B cell (primary cell): ENCODE results near the gene NMD3. TPM values are rescaled to one million over a fixed set of nuclear protein-coding genes. Genes with fewer than 3 reads are reported as not detected.

Experiments used
- ATAC-seq: fragments of 200-7000 bp; cut with Tn5 transposase; one replicate; pipeline ENCODE4 v1.10.0; 2021; ENCODE audit warnings: low read depth, mild to moderate bottlenecking, moderate number of reproducible peaks, moderate library complexity
- CTCF ChIA-PET: fragments of 350-600 bp; sonication (Branson Sonifier 250); formaldehyde crosslinking; loops from one replicate; lab custom pipeline; 2021; ENCODE audit warnings: antibody characterized with exemption, inconsistent platforms; lab: Charles Lee
- POLR2A ChIA-PET: fragments of 350-600 bp; sonication (Branson Sonifier 250); formaldehyde crosslinking; loops from one replicate; lab custom pipeline; 2021; ENCODE audit warnings: antibody characterized with exemption; lab: Charles Lee
- DNase-seq: peaks from one replicate; pipeline ENCODE4 v3.0.0; 2013
- H2AFZ ChIP-seq: 2 replicates; pipeline ENCODE4 v1.6.1; 2012; ENCODE audit warnings: mild to moderate bottlenecking, low read depth, low read length; ENCODE audit not compliant: insufficient read depth, poor library complexity, severe bottlenecking
- H3K27ac ChIP-seq, 2 donors: 1 replicate in 1 of 2; 2 replicates in 1 of 2; pipeline ENCODE4 v1.5.1; 2012 to 2013; ENCODE audit warnings: low read length in 2 of 2, mild to moderate bottlenecking in 2 of 2, moderate library complexity in 1 of 2
- H3K27me3 ChIP-seq, 4 experiments: fragments of 200-600 bp in 1 of 4; sonication (generic) in 1 of 4; replicated peaks in 1 of 4; 1 replicate in 2 of 4; 2 replicates in 2 of 4; pipeline versions ENCODE4 v1.6.1 to v1.7.0; 2013 to 2016; ENCODE audit warnings: low read length in 3 of 4, mild to moderate bottlenecking in 2 of 4, mixed read lengths in 1 of 4, moderate library complexity in 1 of 4; ENCODE audit not compliant: insufficient read depth in 4 of 4, control insufficient read depth in 3 of 4; ENCODE audit errors: control extremely low read depth in 1 of 4
- H3K36me3 ChIP-seq, 2 experiments: replicated peaks in 1 of 2; 1 replicate in 1 of 2; 2 replicates in 1 of 2; pipeline versions ENCODE4 v1.6.1 to v1.7.1; 2013; ENCODE audit warnings: low read length in 1 of 2; ENCODE audit not compliant: insufficient read depth in 2 of 2, control insufficient read depth in 1 of 2; ENCODE audit errors: control extremely low read depth in 1 of 2, extremely low read depth in 1 of 2
- H3K4me1 ChIP-seq, 2 donors: fragments of 200-600 bp in 1 of 2; sonication (generic) in 1 of 2; 1 replicate in 1 of 2; 2 replicates in 1 of 2; pipeline versions ENCODE4 v1.5.1 to v1.6.1; 2013 to 2017; ENCODE audit warnings: low read length in 2 of 2; ENCODE audit not compliant: control insufficient read depth in 2 of 2, insufficient read depth in 2 of 2
- H3K4me2 ChIP-seq: replicated peaks from 2 replicates; pipeline ENCODE3; 2012; ENCODE audit warnings: mild to moderate bottlenecking, low read depth, low read length; ENCODE audit not compliant: poor library complexity, severe bottlenecking
- H3K4me3 ChIP-seq, 5 experiments: fragments of 200-600 bp in 1 of 5; sonication (generic) in 1 of 5; 1 replicate in 3 of 5; 2 replicates in 2 of 5; pipeline versions ENCODE4 v1.5.1 to v1.7.0; 2011 to 2016; ENCODE audit warnings: low read length in 4 of 5, mild to moderate bottlenecking in 4 of 5, low read depth in 2 of 5, control low read depth in 1 of 5, moderate library complexity in 1 of 5; ENCODE audit not compliant: insufficient read depth in 1 of 5; ENCODE audit errors: control extremely low read depth in 1 of 5, extremely low read depth in 1 of 5
- H3K79me2 ChIP-seq: fragments of 200-600 bp; sonication (generic); one replicate; pipeline ENCODE4 v1.6.0; 2016; ENCODE audit warnings: low read length; ENCODE audit not compliant: control insufficient read depth, insufficient read depth
- H3K9ac ChIP-seq: fragments of 200-600 bp; sonication (generic); 2 replicates; pipeline ENCODE4 v1.6.1; 2017; ENCODE audit warnings: mild to moderate bottlenecking, low read length, moderate library complexity
- H3K9me3 ChIP-seq, 3 donors: one replicate each; pipeline versions ENCODE4 v1.6.1 to v1.7.1; 2013; ENCODE audit warnings: low read length in 2 of 3; ENCODE audit not compliant: control insufficient read depth in 2 of 3, insufficient read depth in 1 of 3; ENCODE audit errors: control extremely low read depth in 1 of 3
- H4K20me1 ChIP-seq: 2 replicates; pipeline ENCODE4 v1.6.0; 2012; ENCODE audit warnings: mild to moderate bottlenecking, low read length; ENCODE audit not compliant: insufficient read depth, control insufficient read depth, poor library complexity, severe bottlenecking
- H3K27ac Mint-ChIP-seq: one replicate; pipeline ENCODE4 v1.8.0; 2021; ENCODE audit warnings: mixed read lengths
- H3K27me3 Mint-ChIP-seq: one replicate; pipeline ENCODE4 v1.8.0; 2021; ENCODE audit warnings: mixed read lengths
- H3K4me1 Mint-ChIP-seq: one replicate; pipeline ENCODE4 v1.8.0; 2021; ENCODE audit warnings: mixed read lengths
- H3K4me3 Mint-ChIP-seq: one replicate; pipeline ENCODE4 v1.8.0; 2021; ENCODE audit warnings: mixed read lengths
- H3K9me3 Mint-ChIP-seq: one replicate; pipeline ENCODE4 v1.8.0; 2022; ENCODE audit warnings: mixed read lengths; ENCODE audit not compliant: insufficient read depth
- EZH2 ChIP-seq: IDR thresholded peaks from 2 replicates; pipeline ENCODE4 v1.6.1; 2012; ENCODE audit warnings: borderline replicate concordance, low read depth, mild to moderate bottlenecking, moderate library complexity, low read length; ENCODE audit not compliant: insufficient read depth, poor library complexity, severe bottlenecking
- WGBS: methylation state at CpG from one replicate; pipeline ENCODE4 v1.1.5; 2013; ENCODE audit warnings: missing lambda C conversion rate; ENCODE audit not compliant: insufficient coverage; 5-methylcytosine and 5-hydroxymethylcytosine counted together
- intact Hi-C: fragments of 100-400 bp; cut with micrococcal nuclease; formaldehyde crosslinking; loops from one replicate; pipeline ENCODE4 v1.10.0; 2022
- polyA plus RNA-seq: library from polyadenylated mRNA; depleted of rRNA; stranded (reverse); fragments of >200 nt; gene quantifications from 2 replicates; pipeline ENCODE4 v1.2.3, GENCODE V29; 2012
- total RNA-seq, 2 donors: library from RNA; stranded (reverse); fragments of 120-200 nt in 1 of 2; gene quantifications; 1 replicate in 1 of 2; 2 replicates in 1 of 2; pipeline versions ENCODE4 v1.2.3 to v1.2.4, GENCODE V29; 2013 to 2022
- TF ChIP-seq, protein P1 (sequence below): fragments of 200-600 bp; IDR thresholded peaks from one replicate; pipeline ENCODE4 v1.8.0; 2022; ENCODE audit warnings: antibody characterized with exemption, mild to moderate bottlenecking

NMD3 gene
- total and polyA plus RNA-seq, 2 donors (not counting 1 experiment from before 2014, with no cell fraction given), result 14.5 to 38.0 TPM

DNA sequence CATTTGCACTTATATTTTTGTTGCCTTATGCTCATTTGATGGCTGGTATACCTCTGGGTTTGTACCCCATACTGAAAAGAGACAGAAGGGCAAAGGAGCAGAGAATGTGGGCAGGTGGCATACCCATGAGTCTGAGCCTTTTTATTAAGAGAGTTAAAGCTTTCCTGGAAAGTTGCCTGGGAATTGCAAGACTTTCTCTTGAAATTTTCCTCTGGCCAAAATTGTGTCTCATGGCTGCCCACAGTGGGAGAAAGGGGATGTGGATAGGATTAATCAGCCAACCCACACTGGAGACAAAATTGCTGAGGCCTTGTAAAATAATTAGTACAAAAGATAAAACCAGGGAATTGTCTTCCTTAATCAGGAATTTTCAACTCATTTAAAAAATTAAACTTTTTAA, 8.2 kb upstream of the NMD3 start:
- Histone ChIP-seq H4K20me1 (no peaks in the 10 kb centered on the region), H3K4me3 (no peak overlapping the region), H3K9ac (no peak overlapping the region), H3K27me3 (peaks cover 0 to 5% (median 2%) of the 10 kb centered on the region in 4 experiments), H3K36me3 (no peaks in the 10 kb centered on the region), H3K9me3 (no peaks in the 10 kb centered on the region), H3K27ac (no peak overlapping the region), H2AFZ (no peak overlapping the region), H3K4me2 (no peak overlapping the region), H3K79me2 (no peaks in the 10 kb centered on the region), H3K4me1 (no peaks in the 10 kb centered on the region)
- Mint-ChIP-seq H3K27me3 (peaks cover 26% of the 10 kb centered on the region), H3K4me3 (no peak overlapping the region), H3K27ac (no peak overlapping the region), H3K9me3 (no peaks in the 10 kb centered on the region), H3K4me1 (no peaks in the 10 kb centered on the region)
- ChIA-PET CTCF (interaction anchor here (1.0 kb wide), 1 partner anchor 8 kb away, joined by 3 read pairs; the partner anchor contains the start of gene NMD3), POLR2A (no interaction called here)
- ATAC-seq, result no peak
- intact Hi-C loops, result no loop called here
- TF ChIP-seq EZH2, result no peak
- TF ChIP-seq, protein P1, sequence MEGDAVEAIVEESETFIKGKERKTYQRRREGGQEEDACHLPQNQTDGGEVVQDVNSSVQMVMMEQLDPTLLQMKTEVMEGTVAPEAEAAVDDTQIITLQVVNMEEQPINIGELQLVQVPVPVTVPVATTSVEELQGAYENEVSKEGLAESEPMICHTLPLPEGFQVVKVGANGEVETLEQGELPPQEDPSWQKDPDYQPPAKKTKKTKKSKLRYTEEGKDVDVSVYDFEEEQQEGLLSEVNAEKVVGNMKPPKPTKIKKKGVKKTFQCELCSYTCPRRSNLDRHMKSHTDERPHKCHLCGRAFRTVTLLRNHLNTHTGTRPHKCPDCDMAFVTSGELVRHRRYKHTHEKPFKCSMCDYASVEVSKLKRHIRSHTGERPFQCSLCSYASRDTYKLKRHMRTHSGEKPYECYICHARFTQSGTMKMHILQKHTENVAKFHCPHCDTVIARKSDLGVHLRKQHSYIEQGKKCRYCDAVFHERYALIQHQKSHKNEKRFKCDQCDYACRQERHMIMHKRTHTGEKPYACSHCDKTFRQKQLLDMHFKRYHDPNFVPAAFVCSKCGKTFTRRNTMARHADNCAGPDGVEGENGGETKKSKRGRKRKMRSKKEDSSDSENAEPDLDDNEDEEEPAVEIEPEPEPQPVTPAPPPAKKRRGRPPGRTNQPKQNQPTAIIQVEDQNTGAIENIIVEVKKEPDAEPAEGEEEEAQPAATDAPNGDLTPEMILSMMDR, result no peak
- no peak for DNase-seq

DNA sequence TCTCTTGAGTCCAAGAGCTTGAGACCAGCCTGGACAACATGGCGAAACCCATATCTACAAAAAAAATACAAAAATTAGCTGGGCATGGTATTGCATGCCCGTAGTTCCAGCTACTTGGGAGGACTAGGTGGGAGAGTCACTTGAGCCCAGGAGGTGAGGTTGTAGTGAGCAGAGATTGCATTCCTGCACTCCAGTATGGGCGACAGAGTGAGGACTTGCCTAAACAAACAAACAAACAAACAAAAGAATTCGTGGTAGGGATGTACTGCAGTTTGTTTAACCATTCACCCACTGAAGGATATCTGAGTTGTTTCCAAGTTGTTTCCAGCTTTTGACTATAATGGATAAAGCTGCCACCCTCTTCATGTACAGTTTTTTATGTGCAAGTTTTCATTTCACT, 7.5 kb upstream of the NMD3 start:
- DNase-seq (no peak), ATAC-seq (no peak)
- Histone ChIP-seq H4K20me1 (no peaks in the 10 kb centered on the region), H3K4me2 (no peak overlapping the region), H3K27me3 (peaks cover 0 to 5% (median 2%) of the 10 kb centered on the region in 4 experiments), H3K79me2 (no peaks in the 10 kb centered on the region), H3K36me3 (no peaks in the 10 kb centered on the region), H3K9ac (no peak overlapping the region), H3K9me3 (no peaks in the 10 kb centered on the region), H3K27ac (no peak overlapping the region), H3K4me3 (no peak overlapping the region), H3K4me1 (no peaks in the 10 kb centered on the region), H2AFZ (no peak overlapping the region)
- intact Hi-C loops, result no loop called here
- peaks cover 26% of the 10 kb centered on the region for H3K27me3 Mint-ChIP-seq
- H3K4me1 Mint-ChIP-seq, result no peaks in the 10 kb centered on the region
- H3K9me3 Mint-ChIP-seq, result no peaks in the 10 kb centered on the region
- TF ChIP-seq EZH2, result no peak
- TF ChIP-seq, protein P1, result no peak
- H3K27ac Mint-ChIP-seq, result no peak overlapping the region
- ChIA-PET POLR2A (no interaction called here), CTCF (no interaction called here)
- WGBS, result no CpG with 5 or more reads among the region's 4 CpGs
- no peak overlapping the region for H3K4me3 Mint-ChIP-seq
